DMS153 (cell line): ENCODE results near the gene GPX4.
A peak's percentile ranks its signal among the peaks of the same experiment; 100 is the strongest.

Experiments
- DNase-seq: peaks from one replicate; lab custom pipeline; 2025; lab: John Stamatoyannopoulos, UW

The GPX4 gene

GRCh38 chr19:1068009-1069001, 35.5 kb upstream of the GPX4 start:
- DNase-seq = no peak

GRCh38 chr19:1069009-1069779, 34.6 kb upstream of the GPX4 start:
- DNase-seq = no peak

- DNase-seq = no peak
Observed at GRCh38 chr19:1070576-1070930, 33.2 kb upstream of the GPX4 start.

- DNase-seq = no peak
Observed at GRCh38 chr19:1070931-1071791, 32.6 kb upstream of the GPX4 start.

GRCh38 chr19:1072371-1073015, 31.3 kb upstream of the GPX4 start:
- no peak for DNase-seq

GRCh38 chr19:1073063-1073955, 30.5 kb upstream of the GPX4 start:
- no peak for DNase-seq

GRCh38 chr19:1073956-1074517, 29.8 kb upstream of the GPX4 start:
- no peak for DNase-seq

GRCh38 chr19:1074544-1075283, 29.1 kb upstream of the GPX4 start:
- DNase-seq = peak; percentile 51

- DNase-seq = no peak
Observed at GRCh38 chr19:1076046-1076386, 27.8 kb upstream of the GPX4 start.

GRCh38 chr19:1076951-1077350, 26.8 kb upstream of the GPX4 start:
- no peak for DNase-seq

- DNase-seq = no peak
Observed at GRCh38 chr19:1079566-1080111, 24.2 kb upstream of the GPX4 start.

GRCh38 chr19:1080360-1081161, 23.2 kb upstream of the GPX4 start:
- no peak for DNase-seq

- no peak for DNase-seq
Observed at GRCh38 chr19:1081301-1082164, 22.3 kb upstream of the GPX4 start.

- peak; percentile 81 for DNase-seq
Observed at GRCh38 chr19:1082165-1082927, 21.4 kb upstream of the GPX4 start.

- DNase-seq = no peak
Observed at GRCh38 chr19:1082928-1083816, 20.6 kb upstream of the GPX4 start.
